Measurements from ENCODE around the gene GSE1. TPM values are rescaled to one million over a fixed set of nuclear protein-coding genes. Genes with fewer than 3 reads are reported as not detected.

Gene GSE1
- total and polyA plus RNA-seq, 9 of the 15 experiments (the other 6 are each of a cell fraction or from before 2014, with no cell fraction given) = 12.2 to 244 (median 57.9) TPM

GRCh38 chr16:85610059-85610445 lies 3.1 kb upstream of the GSE1 start:
- H4K20me1 ChIP-seq (replicated peaks; ENCODE audit: control insufficient read depth, insufficient read depth, low read length) = peaks cover 61% of the 10 kb centered on the region
- peaks cover 59 to 87% of the 10 kb centered on the region in 2 experiments for H3K4me1 ChIP-seq (replicated peaks in 1 of 2; ENCODE audit: control insufficient read depth in 2 of 2, insufficient read depth in 2 of 2, low read length in 2 of 2)
- in situ Hi-C loops (cut with MboI) = no loop called here
- H3K4me2 ChIP-seq (ENCODE audit: insufficient read depth, low read length) = peak overlapping the region; percentile 92
- peak overlapping the region; percentile 74 for H3K27ac ChIP-seq (ENCODE audit: extremely low read depth, low read depth, low read length)
- POLR2A ChIA-PET = interaction anchor here (0.6 to 2.5 kb wide), 6 partner anchors 11 to 162 kb away, joined by 3 to 13 read pairs (median 4); no protein-coding TSS in a partner anchor
- H3K9me3 ChIP-seq (replicated peaks; ENCODE audit: control insufficient read depth, insufficient read depth, low read depth, low read length) = no peaks in the 10 kb centered on the region
- intact Hi-C loops (cut with micrococcal nuclease) = loop anchor here (1.0 to 10.0 kb wide), 6 partner anchors 44 to 305 kb away; no protein-coding TSS in a partner anchor
- no peak for FAIRE-seq
- 82% methylated on average over 7 of the region's 11 CpGs for WGBS (ENCODE audit: insufficient coverage, low coverage, missing lambda C conversion rate)
- peaks cover 44% of the 10 kb centered on the region; the same call in 2 of the 3 replicates for H3K36me3 ChIP-seq (ENCODE audit: control insufficient read depth, insufficient read depth, low read length)
- no peak overlapping the region for H3K4me3 ChIP-seq
- no peak for ATAC-seq
- BruUV-seq (replicated peaks) = no TSS peak
- peak overlapping the region in 1 of 2 experiments; percentile 86; a peak in 3 of 4 replicates for H3K9ac ChIP-seq (ENCODE audit: insufficient read depth in 1 of 2, low read depth in 2 of 2, low read length in 2 of 2)
- CTCF ChIA-PET (ENCODE audit: low intra/inter-chr PET ratio) = interaction anchor here (0.5 to 2.0 kb wide), 10 partner anchors 44 to 333 kb away, joined by 3 to 17 read pairs (median 8); no protein-coding TSS in a partner anchor
- no peak for DNase-seq (ENCODE audit: extremely low read depth in 1 of 4, low spot score in 3 of 4)
- no peak overlapping the region for H2AFZ ChIP-seq (ENCODE audit: low read depth, low read length)
- H3K9me1 ChIP-seq (ENCODE audit: control insufficient read depth, insufficient read depth, low read length) = peaks cover 10% of the 10 kb centered on the region
- peaks cover 93% of the 10 kb centered on the region for H3K79me2 ChIP-seq (ENCODE audit: control insufficient read depth, insufficient read depth, low read length)
- H3K27me3 ChIP-seq (ENCODE audit: control insufficient read depth in 2 of 2, insufficient read depth in 2 of 2, low read length in 2 of 2) = no peaks in the 10 kb centered on the region
- TF ChIP-seq ERF (CRISPR knock-in tag; IDR thresholded peaks at IDR 0.05) (0 out of 2 replicates have a peak, but pooled peaks have one; percentile 24), RBBP5 (IDR thresholded peaks at IDR 0.05; ENCODE audit: borderline replicate concordance, insufficient read depth, low read length, poor library complexity, severe bottlenecking) (peak; percentile 47), ZSCAN32 (CRISPR knock-in tag; IDR thresholded peaks at IDR 0.05) (0 out of 2 replicates have a peak, but pooled peaks have one; percentile 39), MBD2 (IDR thresholded peaks at IDR 0.05; ENCODE audit: borderline replicate concordance, low read depth) (0 out of 2 replicates have a peak, but pooled peaks have one; percentile 9), ZNF717 (CRISPR knock-in tag; IDR thresholded peaks at IDR 0.05) (no peak), ELF2 (CRISPR knock-in tag; IDR thresholded peaks at IDR 0.05) (0 out of 2 replicates have a peak, but pooled peaks have one; percentile 49), E2F3 (CRISPR knock-in tag; IDR thresholded peaks at IDR 0.05) (0 out of 2 replicates have a peak, but pooled peaks have one; percentile 55), POLR2B (IDR thresholded peaks at IDR 0.05; ENCODE audit: low read depth, partially characterized antibody) (peak; percentile 14), OTX1 (CRISPR knock-in tag; IDR thresholded peaks at IDR 0.05) (0 out of 2 replicates have a peak, but pooled peaks have one; percentile 30), ELK1 (CRISPR knock-in tag; IDR thresholded peaks at IDR 0.05) (no peak), ZNF551 (CRISPR knock-in tag; IDR thresholded peaks at IDR 0.05) (no peak), POLR2A (conservative IDR thresholded peaks at IDR 0.05) (peak; percentile 55; the same call in 1 of the 2 replicates), E2F4 (CRISPR knock-in tag; IDR thresholded peaks at IDR 0.05; ENCODE audit: low read depth) (no peak), NR4A1 (CRISPR knock-in tag; IDR thresholded peaks at IDR 0.05) (0 out of 2 replicates have a peak, but pooled peaks have one; percentile 37), NR4A1 (tag; IDR thresholded peaks at IDR 0.05) (no peak; the same call in 1 of the 2 replicates), SUPT5H (IDR thresholded peaks at IDR 0.05) (peak; percentile 29; the same call in 1 of the 2 replicates), THAP12 (CRISPR knock-in tag; IDR thresholded peaks at IDR 0.05) (peak; percentile 36; the same call in 1 of the 2 replicates)
